Activated naive CD8-positive, alpha-beta T cell treated with anti-CD3 and anti-CD28 coated beads, Interleukin-2, amount 50 U/mL, for 24 hours (primary cell): ENCODE data around the gene SSBP2.

Source experiments
- ATAC-seq: fragments of 150-1000 bp; cut with Tn5 transposase; one replicate; pipeline ENCODE4 v1.10.0; 2021
- DNase-seq: peaks from one replicate; pipeline ENCODE4 v3.0.0; 2021
- H3K27ac Mint-ChIP-seq: one replicate; pipeline ENCODE4 v1.8.0; 2021; ENCODE audit warnings: mild to moderate bottlenecking, mixed read lengths
- H3K27me3 Mint-ChIP-seq: one replicate; pipeline ENCODE4 v1.8.0; 2021; ENCODE audit warnings: mixed read lengths
- H3K36me3 Mint-ChIP-seq: one replicate; pipeline ENCODE4 v1.8.0; 2021; ENCODE audit warnings: low read depth, mixed read lengths
- H3K4me1 Mint-ChIP-seq: one replicate; pipeline ENCODE4 v1.8.0; 2021; ENCODE audit warnings: mixed read lengths
- H3K4me3 Mint-ChIP-seq: one replicate; pipeline ENCODE4 v1.8.0; 2021; ENCODE audit warnings: mild to moderate bottlenecking, moderate library complexity, mixed read lengths
- H3K9me3 Mint-ChIP-seq: one replicate; pipeline ENCODE4 v1.8.0; 2021; ENCODE audit warnings: mixed read lengths

SSBP2 gene

DNA sequence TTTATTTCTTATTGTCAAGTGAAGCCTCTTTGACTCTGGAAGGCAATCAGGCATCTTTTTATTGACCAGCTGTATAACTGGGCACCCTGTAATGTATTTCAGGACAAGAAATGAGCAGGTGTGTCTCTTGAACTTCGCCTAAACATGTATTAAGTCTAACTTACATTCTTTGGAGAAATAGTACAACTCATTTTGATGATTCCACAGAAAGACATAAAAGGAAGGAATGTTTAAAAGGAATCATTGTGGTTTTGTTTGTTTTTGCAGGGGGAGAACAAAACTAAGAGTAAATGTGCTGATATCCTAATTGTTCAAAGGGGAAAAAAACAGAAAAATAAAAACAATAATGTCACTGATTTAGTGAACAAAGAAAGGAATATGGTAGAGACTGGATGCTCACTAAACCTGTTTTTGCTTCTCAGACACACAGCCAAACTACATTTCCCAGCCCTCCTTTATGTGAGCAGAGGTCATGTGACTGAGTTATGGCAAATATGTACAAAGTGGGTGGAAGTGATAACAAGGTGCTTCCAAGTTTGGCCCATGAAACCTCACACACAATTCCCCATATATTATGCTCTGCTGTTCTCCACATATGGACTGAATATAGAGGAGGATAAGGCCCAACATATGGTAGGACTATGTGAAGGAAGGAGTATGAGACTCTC lies 206.4 kb downstream of the SSBP2 start:
- DNase-seq (no peak), ATAC-seq (no peak)
- Mint-ChIP-seq H3K27ac (no peak overlapping the region), H3K36me3 (peaks cover 6% of the 10 kb centered on the region), H3K27me3 (no peaks in the 10 kb centered on the region), H3K9me3 (no peaks in the 10 kb centered on the region), H3K4me3 (no peak overlapping the region), H3K4me1 (no peaks in the 10 kb centered on the region)

GRCh38 chr5:81542242-81542641 lies 208.7 kb downstream of the SSBP2 start:
- Mint-ChIP-seq H3K4me3 (no peak overlapping the region), H3K4me1 (peaks cover 19% of the 10 kb centered on the region), H3K36me3 (peaks cover 6% of the 10 kb centered on the region), H3K27me3 (no peaks in the 10 kb centered on the region), H3K27ac (no peak overlapping the region), H3K9me3 (no peaks in the 10 kb centered on the region)
- no peak for ATAC-seq
- no peak for DNase-seq

GRCh38 chr5:81537905-81538547 lies 212.9 kb downstream of the SSBP2 start:
- Mint-ChIP-seq H3K36me3 (peaks cover 4% of the 10 kb centered on the region), H3K27me3 (no peaks in the 10 kb centered on the region), H3K9me3 (no peaks in the 10 kb centered on the region), H3K4me1 (peaks cover 38% of the 10 kb centered on the region), H3K27ac (peak overlapping the region; percentile 40), H3K4me3 (no peak overlapping the region)
- ATAC-seq, result no peak
- no peak for DNase-seq

GRCh38 chr5:81534441-81534840 lies 216.5 kb downstream of the SSBP2 start:
- no peak for ATAC-seq
- Mint-ChIP-seq H3K27ac (no peak overlapping the region), H3K9me3 (no peaks in the 10 kb centered on the region), H3K27me3 (no peaks in the 10 kb centered on the region), H3K4me1 (peaks cover 44% of the 10 kb centered on the region), H3K4me3 (no peak overlapping the region), H3K36me3 (peaks cover 5% of the 10 kb centered on the region)
- DNase-seq, result no peak

- H3K9me3 Mint-ChIP-seq, result no peaks in the 10 kb centered on the region
- no peaks in the 10 kb centered on the region for H3K27me3 Mint-ChIP-seq
- no peak overlapping the region for H3K4me3 Mint-ChIP-seq
- H3K27ac Mint-ChIP-seq, result no peak overlapping the region
- ATAC-seq (no peak), DNase-seq (no peak)
- H3K36me3 Mint-ChIP-seq, result peaks cover 2% of the 10 kb centered on the region
- H3K4me1 Mint-ChIP-seq, result peaks cover 38% of the 10 kb centered on the region
Observed at GRCh38 chr5:81533629-81534405, 217.1 kb downstream of the SSBP2 start.

- no peak overlapping the region for H3K27ac Mint-ChIP-seq
- ATAC-seq (no peak), DNase-seq (no peak)
- no peaks in the 10 kb centered on the region for H3K27me3 Mint-ChIP-seq
- no peak overlapping the region for H3K4me3 Mint-ChIP-seq
- no peaks in the 10 kb centered on the region for H3K9me3 Mint-ChIP-seq
- H3K36me3 Mint-ChIP-seq, result peaks cover 2% of the 10 kb centered on the region
- H3K4me1 Mint-ChIP-seq, result peaks cover 22% of the 10 kb centered on the region
Observed at GRCh38 chr5:81530919-81531318, 220.0 kb downstream of the SSBP2 start.

GRCh38 chr5:81525690-81526089 lies 225.2 kb downstream of the SSBP2 start:
- Mint-ChIP-seq H3K4me1 (peaks cover 9% of the 10 kb centered on the region), H3K36me3 (no peaks in the 10 kb centered on the region), H3K27ac (peak overlapping the region; percentile 45), H3K27me3 (no peaks in the 10 kb centered on the region), H3K4me3 (no peak overlapping the region), H3K9me3 (no peaks in the 10 kb centered on the region)
- no peak for DNase-seq
- peak; percentile 68 for ATAC-seq

DNA sequence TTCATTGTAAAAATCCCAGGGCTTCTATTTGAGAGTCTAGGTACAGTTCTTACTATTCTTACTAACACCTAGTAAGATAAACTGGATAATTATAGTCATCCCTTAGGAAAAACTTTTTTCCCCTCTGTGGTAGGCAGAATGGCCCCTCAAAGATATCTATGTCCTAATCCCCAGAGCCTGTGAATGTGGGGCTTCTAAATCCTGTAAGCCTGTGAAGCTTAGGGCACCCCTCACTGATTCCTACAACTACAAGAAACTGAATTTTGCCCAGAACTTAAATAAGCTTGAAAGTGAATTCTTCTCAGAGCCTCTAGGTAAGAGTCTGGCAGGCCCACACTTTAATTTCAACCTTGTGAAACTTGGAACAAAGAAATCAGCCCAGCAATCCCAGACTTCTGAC lies 226.9 kb downstream of the SSBP2 start:
- ATAC-seq (no peak), DNase-seq (no peak)
- Mint-ChIP-seq H3K4me3 (no peak overlapping the region), H3K27me3 (no peaks in the 10 kb centered on the region), H3K9me3 (no peaks in the 10 kb centered on the region), H3K27ac (no peak overlapping the region), H3K4me1 (peaks cover 9% of the 10 kb centered on the region), H3K36me3 (no peaks in the 10 kb centered on the region)

DNA sequence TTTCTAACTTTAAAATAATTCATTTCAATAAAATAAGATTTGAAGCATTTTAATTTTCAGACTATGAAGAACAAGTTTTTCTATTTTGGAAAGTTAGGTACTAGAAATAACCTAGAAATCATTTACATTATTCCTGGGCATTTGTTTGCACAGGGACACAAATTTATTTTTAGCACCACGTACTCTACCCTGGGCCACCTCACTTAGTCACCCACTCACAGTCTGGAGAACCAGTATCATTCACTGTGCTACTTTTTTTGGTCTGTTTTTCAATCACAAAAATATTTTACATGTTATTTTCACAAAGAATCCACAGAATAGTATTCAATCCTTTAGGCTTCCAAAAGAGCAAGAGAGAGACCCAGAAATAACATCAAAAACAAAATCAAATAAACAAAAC lies 228.3 kb downstream of the SSBP2 start:
- DNase-seq, result no peak
- no peak overlapping the region for H3K27ac Mint-ChIP-seq
- no peak for ATAC-seq
- no peak overlapping the region for H3K4me3 Mint-ChIP-seq
- H3K4me1 Mint-ChIP-seq, result peaks cover 9% of the 10 kb centered on the region
- H3K9me3 Mint-ChIP-seq, result no peaks in the 10 kb centered on the region
- no peaks in the 10 kb centered on the region for H3K36me3 Mint-ChIP-seq
- no peaks in the 10 kb centered on the region for H3K27me3 Mint-ChIP-seq

GRCh38 chr5:81520769-81521168 lies 230.1 kb downstream of the SSBP2 start:
- ATAC-seq (no peak), DNase-seq (no peak)
- peaks cover 6% of the 10 kb centered on the region for H3K4me1 Mint-ChIP-seq
- H3K27ac Mint-ChIP-seq, result no peak overlapping the region
- no peaks in the 10 kb centered on the region for H3K36me3 Mint-ChIP-seq
- H3K4me3 Mint-ChIP-seq, result no peak overlapping the region
- H3K9me3 Mint-ChIP-seq, result no peaks in the 10 kb centered on the region
- no peaks in the 10 kb centered on the region for H3K27me3 Mint-ChIP-seq

DNA sequence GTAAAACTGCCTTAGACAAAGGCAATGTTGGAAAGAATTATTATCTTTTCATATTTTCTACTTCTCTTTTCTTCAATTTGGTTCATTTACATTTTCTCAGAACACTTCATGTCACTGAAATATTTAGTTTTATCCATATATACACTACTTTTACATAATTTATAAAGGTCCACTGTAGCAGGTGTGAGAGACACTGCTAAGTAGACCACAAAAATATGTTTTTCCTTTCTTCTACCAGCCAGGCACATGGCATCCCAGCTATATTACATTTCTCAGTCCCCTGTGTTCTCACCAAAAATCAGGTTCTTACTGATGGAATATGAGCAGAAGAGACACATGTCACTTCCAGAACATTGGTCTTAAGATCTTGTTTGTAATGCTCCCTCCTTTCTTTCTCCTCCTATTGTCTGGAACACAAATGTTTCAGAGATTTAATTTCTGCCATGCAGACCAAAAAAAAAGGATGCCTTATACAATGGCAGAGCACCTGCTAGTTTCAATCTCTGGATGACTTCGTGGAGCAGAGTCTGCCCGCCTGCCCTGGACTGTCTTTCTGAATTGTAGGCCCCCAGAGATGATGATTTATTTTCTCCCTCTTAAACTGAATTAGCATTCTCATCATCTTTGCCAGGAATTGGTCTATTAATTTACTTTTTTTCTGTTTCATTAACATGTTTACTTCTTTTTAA lies 231.5 kb downstream of the SSBP2 start:
- no peak for ATAC-seq
- DNase-seq, result no peak
- no peaks in the 10 kb centered on the region for H3K36me3 Mint-ChIP-seq
- no peaks in the 10 kb centered on the region for H3K9me3 Mint-ChIP-seq
- H3K27me3 Mint-ChIP-seq, result no peaks in the 10 kb centered on the region
- no peak overlapping the region for H3K27ac Mint-ChIP-seq
- no peaks in the 10 kb centered on the region for H3K4me1 Mint-ChIP-seq
- no peak overlapping the region for H3K4me3 Mint-ChIP-seq

- Mint-ChIP-seq H3K9me3 (no peaks in the 10 kb centered on the region), H3K4me1 (no peaks in the 10 kb centered on the region), H3K27me3 (no peaks in the 10 kb centered on the region), H3K36me3 (no peaks in the 10 kb centered on the region), H3K4me3 (no peak overlapping the region), H3K27ac (no peak overlapping the region)
- DNase-seq, result no peak
- no peak for ATAC-seq
Observed at GRCh38 chr5:81517462-81517861, 233.4 kb downstream of the SSBP2 start.

DNA sequence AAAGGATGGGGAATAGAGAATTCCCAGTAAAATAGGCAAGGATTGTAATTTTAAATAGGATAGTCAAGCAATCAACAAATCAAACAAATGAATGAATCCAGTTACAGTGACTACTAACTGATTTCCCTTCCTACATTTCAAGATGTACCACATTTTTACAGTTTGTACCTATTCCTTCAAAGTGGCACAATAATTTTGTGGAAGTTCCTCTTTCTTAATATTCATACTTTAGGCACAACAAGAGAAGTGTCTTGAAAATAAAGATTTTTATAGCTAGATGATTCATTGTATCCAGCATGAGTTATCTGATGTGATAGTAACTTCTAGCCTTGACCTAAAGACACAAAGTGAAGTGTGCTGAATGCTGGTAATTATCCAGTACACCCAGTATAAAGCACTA lies 234.8 kb downstream of the SSBP2 start:
- no peak overlapping the region for H3K27ac Mint-ChIP-seq
- H3K36me3 Mint-ChIP-seq, result no peaks in the 10 kb centered on the region
- no peaks in the 10 kb centered on the region for H3K27me3 Mint-ChIP-seq
- DNase-seq (no peak), ATAC-seq (no peak)
- no peak overlapping the region for H3K4me3 Mint-ChIP-seq
- no peaks in the 10 kb centered on the region for H3K9me3 Mint-ChIP-seq
- no peaks in the 10 kb centered on the region for H3K4me1 Mint-ChIP-seq

DNA sequence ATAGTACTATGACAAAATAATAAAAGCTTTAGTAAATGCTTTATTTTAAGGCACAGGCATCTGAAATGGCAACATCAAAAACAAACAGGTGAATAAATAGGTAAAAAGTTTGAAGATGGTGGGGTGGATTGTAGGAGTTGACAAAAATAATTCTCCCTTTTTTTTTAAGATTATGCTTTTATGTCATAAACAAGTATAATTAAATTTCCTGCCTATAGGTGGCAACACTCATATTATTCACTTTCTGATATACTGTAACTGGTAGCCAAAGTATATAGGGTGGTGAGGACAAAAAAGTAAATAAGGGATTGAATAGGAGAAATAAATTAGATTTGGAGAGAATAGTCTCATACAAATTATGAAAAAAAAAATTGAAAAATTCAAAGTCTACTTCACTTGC lies 236.9 kb downstream of the SSBP2 start:
- Mint-ChIP-seq H3K27ac (no peak overlapping the region), H3K36me3 (no peaks in the 10 kb centered on the region), H3K4me3 (no peak overlapping the region), H3K9me3 (no peaks in the 10 kb centered on the region), H3K4me1 (no peaks in the 10 kb centered on the region), H3K27me3 (no peaks in the 10 kb centered on the region)
- ATAC-seq (no peak), DNase-seq (no peak)

DNA sequence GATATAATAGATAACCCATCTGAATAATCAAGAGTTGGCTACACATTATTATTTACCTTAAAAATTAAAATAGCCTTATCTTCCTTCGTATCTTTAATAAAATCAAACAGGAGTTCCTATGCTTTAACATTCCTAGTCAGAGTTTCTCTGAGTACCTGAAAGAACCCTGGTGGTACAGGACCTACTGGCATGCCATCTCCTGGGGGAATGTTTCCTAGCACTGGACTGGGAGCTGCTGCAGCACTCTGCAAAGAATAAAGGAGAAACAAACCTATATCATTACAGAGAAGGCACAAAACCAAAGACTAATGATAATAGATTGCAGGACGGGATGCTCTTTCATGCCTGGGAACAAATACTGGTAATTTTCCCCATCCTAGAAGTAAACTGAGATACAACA lies 237.4 kb downstream of the SSBP2 start:
- no peaks in the 10 kb centered on the region for H3K4me1 Mint-ChIP-seq
- H3K27me3 Mint-ChIP-seq, result no peaks in the 10 kb centered on the region
- H3K36me3 Mint-ChIP-seq, result no peaks in the 10 kb centered on the region
- no peak overlapping the region for H3K27ac Mint-ChIP-seq
- ATAC-seq (no peak), DNase-seq (no peak)
- H3K9me3 Mint-ChIP-seq, result no peaks in the 10 kb centered on the region
- H3K4me3 Mint-ChIP-seq, result no peak overlapping the region
